ENCODE measurements around the gene PPRC1.

DNA sequence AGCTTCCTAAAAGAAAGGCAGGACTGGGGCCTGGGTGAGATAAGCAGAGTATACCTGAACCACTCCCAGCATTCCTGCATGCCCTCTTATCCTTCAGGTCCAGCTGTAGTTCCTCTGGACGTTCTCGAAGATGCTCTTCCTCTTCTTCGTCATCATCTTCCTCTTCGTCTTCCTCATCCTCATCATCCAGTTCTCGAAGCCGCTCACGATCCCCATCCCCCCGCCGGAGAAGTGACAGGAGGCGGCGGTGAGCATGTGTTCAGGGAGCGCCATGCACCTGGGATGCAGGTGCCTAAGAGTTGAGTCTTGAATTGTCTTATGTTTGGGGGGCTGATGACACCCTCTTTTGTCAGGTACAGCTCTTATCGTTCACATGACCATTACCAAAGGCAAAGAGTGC lies 15.4 kb downstream of the PPRC1 start:
- TF ChIP-seq CTCF (IDR thresholded peaks at IDR 0.05; ENCODE audit: low read length) (no peak), EZH2phosphoT487 (IDR thresholded peaks at IDR 0.05; ENCODE audit: low read length) (no peak)

Measured in MM.1S (cell line).